Gastroesophageal sphincter (tissue), 3 donors: ENCODE measurements around the gene PES1.

Experiments
- EP300 ChIP-seq: sonication (generic); formaldehyde crosslinking; IDR thresholded peaks from one replicate; pipeline ENCODE4 v1.6.1; 2017; ENCODE audit warnings: antibody characterized with exemption, mild to moderate bottlenecking
- POLR2A ChIP-seq, 2 donors: fragments of 450-650 bp; IDR thresholded peaks; one replicate each; pipeline ENCODE4 v1.6.1; 2017; ENCODE audit warnings: antibody characterized with exemption in 2 of 2, mild to moderate bottlenecking in 2 of 2, moderate library complexity in 1 of 2
- POLR2AphosphoS5 ChIP-seq: sonication (generic); formaldehyde crosslinking; IDR thresholded peaks from one replicate; pipeline ENCODE4 v1.6.1; 2017; ENCODE audit warnings: antibody characterized with exemption
- TF ChIP-seq, protein P1 (sequence below), 4 experiments: fragments of 200-600 bp in 2 of 4; fragments of 450-650 bp in 2 of 4; sonication (generic) in 1 of 4; IDR thresholded peaks; one replicate each; pipeline ENCODE4 v1.5.1; 2017 to 2019; ENCODE audit warnings: antibody characterized with exemption in 4 of 4, mild to moderate bottlenecking in 2 of 4, moderate library complexity in 2 of 4

DNA sequence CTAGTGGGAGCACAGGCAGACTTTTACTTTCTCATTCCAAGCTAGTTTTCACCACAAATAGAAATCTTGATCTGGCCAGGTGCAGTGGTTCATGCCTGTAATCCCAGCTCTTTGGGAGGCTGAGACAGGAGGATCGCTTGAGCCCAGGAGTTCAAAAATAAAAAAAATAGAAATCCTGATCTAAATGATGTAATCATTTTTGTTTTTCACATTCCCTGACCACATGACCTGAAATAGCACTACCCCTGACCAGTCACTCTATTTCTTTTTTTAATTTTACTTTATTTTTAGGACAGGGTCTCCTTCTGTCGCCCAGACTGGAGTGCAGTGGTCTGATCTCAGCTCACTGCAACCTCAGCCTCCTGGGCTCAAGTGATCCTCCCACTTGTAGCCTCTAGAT is 13.0 kb upstream of the PES1 start:
- TF ChIP-seq, protein P1, sequence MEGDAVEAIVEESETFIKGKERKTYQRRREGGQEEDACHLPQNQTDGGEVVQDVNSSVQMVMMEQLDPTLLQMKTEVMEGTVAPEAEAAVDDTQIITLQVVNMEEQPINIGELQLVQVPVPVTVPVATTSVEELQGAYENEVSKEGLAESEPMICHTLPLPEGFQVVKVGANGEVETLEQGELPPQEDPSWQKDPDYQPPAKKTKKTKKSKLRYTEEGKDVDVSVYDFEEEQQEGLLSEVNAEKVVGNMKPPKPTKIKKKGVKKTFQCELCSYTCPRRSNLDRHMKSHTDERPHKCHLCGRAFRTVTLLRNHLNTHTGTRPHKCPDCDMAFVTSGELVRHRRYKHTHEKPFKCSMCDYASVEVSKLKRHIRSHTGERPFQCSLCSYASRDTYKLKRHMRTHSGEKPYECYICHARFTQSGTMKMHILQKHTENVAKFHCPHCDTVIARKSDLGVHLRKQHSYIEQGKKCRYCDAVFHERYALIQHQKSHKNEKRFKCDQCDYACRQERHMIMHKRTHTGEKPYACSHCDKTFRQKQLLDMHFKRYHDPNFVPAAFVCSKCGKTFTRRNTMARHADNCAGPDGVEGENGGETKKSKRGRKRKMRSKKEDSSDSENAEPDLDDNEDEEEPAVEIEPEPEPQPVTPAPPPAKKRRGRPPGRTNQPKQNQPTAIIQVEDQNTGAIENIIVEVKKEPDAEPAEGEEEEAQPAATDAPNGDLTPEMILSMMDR (IDR thresholded peaks at IDR 0.05): no peak
- TF ChIP-seq POLR2A (IDR thresholded peaks at IDR 0.05) (no peak), EP300 (no peak), POLR2AphosphoS5 (no peak)
